Measurements from ENCODE around the gene TRAPPC6A. TPM values are rescaled to one million over a fixed set of nuclear protein-coding genes. Genes with fewer than 3 reads are reported as not detected.

Gene TRAPPC6A
- total and polyA plus RNA-seq, 9 of the 15 experiments (the other 6 are each of a cell fraction or from before 2014, with no cell fraction given): 0.82 to 23.6 (median 11.6) TPM

DNA sequence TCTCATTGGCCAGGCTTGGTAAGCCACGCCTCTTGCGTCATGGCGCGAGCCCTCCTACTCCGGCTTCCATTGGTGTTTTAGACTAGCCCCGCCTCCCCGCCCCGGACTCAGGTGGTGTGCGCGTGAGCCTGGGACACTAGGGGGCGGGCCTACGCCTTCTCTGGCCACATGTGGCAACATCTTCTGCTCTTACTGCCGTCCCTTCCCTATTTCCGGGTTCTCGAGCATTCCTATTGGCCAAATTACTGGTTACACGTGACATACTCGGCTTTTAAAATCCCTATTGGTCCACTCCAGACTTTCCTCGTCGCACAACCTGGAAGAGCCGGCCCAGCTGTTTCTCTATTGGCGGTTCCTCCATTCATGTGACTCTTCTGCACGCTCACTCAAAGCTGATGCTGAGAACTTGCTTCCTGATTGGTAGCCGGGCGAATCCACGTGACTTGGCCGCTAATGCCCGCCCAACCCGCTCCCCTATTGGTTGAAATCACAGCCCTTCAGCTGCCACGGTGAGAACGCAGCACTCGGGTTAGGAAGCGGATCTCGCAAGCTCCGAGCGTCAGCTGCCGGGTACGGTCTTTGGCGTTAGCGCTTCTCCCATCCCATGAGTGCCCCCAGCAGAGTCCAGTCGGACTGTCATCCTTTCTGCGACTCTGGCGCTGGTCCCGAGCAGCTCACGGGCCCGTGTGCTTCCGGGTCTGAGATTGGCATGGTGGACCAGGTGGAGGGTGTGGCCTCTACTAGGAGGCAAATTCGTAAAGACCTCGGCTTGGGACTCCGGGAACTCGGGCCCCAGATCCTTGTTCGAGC is 430 bp upstream of the TRAPPC6A start, which contains the start of gene BLOC1S3 (continued):
- TF ChIP-seq, protein P1, sequence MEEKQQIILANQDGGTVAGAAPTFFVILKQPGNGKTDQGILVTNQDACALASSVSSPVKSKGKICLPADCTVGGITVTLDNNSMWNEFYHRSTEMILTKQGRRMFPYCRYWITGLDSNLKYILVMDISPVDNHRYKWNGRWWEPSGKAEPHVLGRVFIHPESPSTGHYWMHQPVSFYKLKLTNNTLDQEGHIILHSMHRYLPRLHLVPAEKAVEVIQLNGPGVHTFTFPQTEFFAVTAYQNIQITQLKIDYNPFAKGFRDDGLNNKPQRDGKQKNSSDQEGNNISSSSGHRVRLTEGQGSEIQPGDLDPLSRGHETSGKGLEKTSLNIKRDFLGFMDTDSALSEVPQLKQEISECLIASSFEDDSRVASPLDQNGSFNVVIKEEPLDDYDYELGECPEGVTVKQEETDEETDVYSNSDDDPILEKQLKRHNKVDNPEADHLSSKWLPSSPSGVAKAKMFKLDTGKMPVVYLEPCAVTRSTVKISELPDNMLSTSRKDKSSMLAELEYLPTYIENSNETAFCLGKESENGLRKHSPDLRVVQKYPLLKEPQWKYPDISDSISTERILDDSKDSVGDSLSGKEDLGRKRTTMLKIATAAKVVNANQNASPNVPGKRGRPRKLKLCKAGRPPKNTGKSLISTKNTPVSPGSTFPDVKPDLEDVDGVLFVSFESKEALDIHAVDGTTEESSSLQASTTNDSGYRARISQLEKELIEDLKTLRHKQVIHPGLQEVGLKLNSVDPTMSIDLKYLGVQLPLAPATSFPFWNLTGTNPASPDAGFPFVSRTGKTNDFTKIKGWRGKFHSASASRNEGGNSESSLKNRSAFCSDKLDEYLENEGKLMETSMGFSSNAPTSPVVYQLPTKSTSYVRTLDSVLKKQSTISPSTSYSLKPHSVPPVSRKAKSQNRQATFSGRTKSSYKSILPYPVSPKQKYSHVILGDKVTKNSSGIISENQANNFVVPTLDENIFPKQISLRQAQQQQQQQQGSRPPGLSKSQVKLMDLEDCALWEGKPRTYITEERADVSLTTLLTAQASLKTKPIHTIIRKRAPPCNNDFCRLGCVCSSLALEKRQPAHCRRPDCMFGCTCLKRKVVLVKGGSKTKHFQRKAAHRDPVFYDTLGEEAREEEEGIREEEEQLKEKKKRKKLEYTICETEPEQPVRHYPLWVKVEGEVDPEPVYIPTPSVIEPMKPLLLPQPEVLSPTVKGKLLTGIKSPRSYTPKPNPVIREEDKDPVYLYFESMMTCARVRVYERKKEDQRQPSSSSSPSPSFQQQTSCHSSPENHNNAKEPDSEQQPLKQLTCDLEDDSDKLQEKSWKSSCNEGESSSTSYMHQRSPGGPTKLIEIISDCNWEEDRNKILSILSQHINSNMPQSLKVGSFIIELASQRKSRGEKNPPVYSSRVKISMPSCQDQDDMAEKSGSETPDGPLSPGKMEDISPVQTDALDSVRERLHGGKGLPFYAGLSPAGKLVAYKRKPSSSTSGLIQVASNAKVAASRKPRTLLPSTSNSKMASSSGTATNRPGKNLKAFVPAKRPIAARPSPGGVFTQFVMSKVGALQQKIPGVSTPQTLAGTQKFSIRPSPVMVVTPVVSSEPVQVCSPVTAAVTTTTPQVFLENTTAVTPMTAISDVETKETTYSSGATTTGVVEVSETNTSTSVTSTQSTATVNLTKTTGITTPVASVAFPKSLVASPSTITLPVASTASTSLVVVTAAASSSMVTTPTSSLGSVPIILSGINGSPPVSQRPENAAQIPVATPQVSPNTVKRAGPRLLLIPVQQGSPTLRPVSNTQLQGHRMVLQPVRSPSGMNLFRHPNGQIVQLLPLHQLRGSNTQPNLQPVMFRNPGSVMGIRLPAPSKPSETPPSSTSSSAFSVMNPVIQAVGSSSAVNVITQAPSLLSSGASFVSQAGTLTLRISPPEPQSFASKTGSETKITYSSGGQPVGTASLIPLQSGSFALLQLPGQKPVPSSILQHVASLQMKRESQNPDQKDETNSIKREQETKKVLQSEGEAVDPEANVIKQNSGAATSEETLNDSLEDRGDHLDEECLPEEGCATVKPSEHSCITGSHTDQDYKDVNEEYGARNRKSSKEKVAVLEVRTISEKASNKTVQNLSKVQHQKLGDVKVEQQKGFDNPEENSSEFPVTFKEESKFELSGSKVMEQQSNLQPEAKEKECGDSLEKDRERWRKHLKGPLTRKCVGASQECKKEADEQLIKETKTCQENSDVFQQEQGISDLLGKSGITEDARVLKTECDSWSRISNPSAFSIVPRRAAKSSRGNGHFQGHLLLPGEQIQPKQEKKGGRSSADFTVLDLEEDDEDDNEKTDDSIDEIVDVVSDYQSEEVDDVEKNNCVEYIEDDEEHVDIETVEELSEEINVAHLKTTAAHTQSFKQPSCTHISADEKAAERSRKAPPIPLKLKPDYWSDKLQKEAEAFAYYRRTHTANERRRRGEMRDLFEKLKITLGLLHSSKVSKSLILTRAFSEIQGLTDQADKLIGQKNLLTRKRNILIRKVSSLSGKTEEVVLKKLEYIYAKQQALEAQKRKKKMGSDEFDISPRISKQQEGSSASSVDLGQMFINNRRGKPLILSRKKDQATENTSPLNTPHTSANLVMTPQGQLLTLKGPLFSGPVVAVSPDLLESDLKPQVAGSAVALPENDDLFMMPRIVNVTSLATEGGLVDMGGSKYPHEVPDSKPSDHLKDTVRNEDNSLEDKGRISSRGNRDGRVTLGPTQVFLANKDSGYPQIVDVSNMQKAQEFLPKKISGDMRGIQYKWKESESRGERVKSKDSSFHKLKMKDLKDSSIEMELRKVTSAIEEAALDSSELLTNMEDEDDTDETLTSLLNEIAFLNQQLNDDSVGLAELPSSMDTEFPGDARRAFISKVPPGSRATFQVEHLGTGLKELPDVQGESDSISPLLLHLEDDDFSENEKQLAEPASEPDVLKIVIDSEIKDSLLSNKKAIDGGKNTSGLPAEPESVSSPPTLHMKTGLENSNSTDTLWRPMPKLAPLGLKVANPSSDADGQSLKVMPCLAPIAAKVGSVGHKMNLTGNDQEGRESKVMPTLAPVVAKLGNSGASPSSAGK (IDR thresholded peaks at IDR 0.05): peak; percentile 67; the same call in 1 of the 2 replicates
- TF ChIP-seq RBBP5 (IDR thresholded peaks at IDR 0.05; ENCODE audit: borderline replicate concordance, insufficient read depth, low read length, poor library complexity, severe bottlenecking) (no peak), SREBF2 (CRISPR knock-in tag; IDR thresholded peaks at IDR 0.05) (no peak), HEY1 (CRISPR knock-in tag; IDR thresholded peaks at IDR 0.05; ENCODE audit: borderline replicate concordance) (no peak), POU5F1 (IDR thresholded peaks at IDR 0.05; ENCODE audit: borderline replicate concordance, low read depth, low read length, partially characterized antibody) (no peak), ZBTB7A (IDR thresholded peaks at IDR 0.05; ENCODE audit: borderline replicate concordance, control insufficient read depth, low read depth, low read length) (no peak), PRPF4 (IDR thresholded peaks at IDR 0.05; ENCODE audit: insufficient read depth, low read depth, low read length, poor library complexity, severe bottlenecking) (no peak), ZNF347 (CRISPR knock-in tag; IDR thresholded peaks at IDR 0.05; ENCODE audit: low read depth) (no peak), ZFP30 (CRISPR knock-in tag; IDR thresholded peaks at IDR 0.05; ENCODE audit: borderline replicate concordance) (no peak)
- TF ChIP-seq, protein P2, sequence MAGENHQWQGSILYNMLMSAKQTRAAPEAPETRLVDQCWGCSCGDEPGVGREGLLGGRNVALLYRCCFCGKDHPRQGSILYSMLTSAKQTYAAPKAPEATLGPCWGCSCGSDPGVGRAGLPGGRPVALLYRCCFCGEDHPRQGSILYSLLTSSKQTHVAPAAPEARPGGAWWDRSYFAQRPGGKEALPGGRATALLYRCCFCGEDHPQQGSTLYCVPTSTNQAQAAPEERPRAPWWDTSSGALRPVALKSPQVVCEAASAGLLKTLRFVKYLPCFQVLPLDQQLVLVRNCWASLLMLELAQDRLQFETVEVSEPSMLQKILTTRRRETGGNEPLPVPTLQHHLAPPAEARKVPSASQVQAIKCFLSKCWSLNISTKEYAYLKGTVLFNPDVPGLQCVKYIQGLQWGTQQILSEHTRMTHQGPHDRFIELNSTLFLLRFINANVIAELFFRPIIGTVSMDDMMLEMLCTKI (IDR thresholded peaks at IDR 0.05; ENCODE audit: partially characterized antibody): no peak
- TF ChIP-seq, protein P3, sequence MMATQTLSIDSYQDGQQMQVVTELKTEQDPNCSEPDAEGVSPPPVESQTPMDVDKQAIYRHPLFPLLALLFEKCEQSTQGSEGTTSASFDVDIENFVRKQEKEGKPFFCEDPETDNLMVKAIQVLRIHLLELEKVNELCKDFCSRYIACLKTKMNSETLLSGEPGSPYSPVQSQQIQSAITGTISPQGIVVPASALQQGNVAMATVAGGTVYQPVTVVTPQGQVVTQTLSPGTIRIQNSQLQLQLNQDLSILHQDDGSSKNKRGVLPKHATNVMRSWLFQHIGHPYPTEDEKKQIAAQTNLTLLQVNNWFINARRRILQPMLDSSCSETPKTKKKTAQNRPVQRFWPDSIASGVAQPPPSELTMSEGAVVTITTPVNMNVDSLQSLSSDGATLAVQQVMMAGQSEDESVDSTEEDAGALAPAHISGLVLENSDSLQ (IDR thresholded peaks at IDR 0.05): peak; percentile 98

All from K562 (cell line).